ENCODE results near the gene KLC1.

KLC1 gene

DNA sequence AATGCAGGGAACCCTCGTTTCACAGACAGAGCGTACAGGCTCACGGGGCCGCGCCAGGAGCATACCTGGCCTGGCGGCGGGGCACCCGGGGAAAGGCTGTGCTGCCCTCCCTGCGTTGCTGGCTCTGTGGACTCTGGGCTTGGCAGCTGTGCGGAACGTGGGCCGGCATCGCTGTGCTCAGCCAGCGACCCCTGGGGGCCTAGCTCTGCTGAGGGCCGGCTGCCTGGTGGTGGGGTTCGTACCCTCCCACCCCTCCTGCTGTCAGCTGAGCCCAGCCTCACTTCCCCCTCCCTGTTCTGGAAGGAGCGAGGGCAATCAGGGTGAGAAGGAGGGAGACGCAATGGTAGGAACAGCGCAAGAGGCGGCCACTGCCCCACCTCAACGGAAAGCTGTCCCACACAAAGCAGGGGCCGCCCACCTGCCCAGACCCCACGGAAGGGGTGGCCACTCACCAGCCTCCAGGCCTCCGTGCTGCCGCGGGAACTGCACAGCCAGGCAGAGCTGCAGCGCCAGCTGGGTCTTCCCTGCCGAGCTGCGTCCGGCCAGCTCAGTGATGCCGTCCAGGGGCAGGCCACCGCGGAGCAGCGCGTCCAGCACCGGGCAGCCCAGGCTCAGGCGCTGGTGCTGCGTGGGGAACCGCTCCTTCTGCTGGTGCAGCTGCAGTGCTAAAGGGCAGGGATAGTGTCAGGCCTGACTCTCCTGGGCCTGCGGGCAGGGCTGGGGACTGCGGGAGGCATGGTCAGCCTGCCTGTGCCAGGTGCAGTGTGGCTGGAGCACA, 77.7 kb downstream of the KLC1 start:
- DNase-seq, result no peak

- no peak for DNase-seq
Observed at GRCh38 chr14:103707329-103708263, 78.6 kb downstream of the KLC1 start.

DNA sequence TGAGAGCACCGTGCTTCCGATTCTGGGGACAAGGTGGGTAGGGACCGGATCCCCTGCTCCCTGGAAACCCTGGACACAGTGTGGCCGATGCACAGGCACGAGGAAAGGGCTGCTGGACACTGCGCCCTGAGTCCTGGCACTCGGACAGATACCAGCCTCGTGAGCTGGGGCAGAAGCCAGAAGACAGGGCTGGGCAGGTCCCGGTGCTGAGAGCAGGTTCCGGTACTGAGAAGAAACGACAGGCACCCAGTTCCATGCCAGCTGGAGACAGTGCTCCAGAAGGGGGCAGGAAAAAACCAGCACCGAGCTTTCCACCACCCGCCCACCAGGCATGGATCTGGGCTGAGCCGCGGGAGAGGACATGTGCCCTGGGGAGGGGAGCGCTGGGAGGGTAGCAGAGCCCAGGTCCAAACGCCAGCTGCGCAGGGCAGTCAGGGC, 79.8 kb downstream of the KLC1 start:
- no peak for DNase-seq

GRCh38 chr14:103709814-103710213, 80.8 kb downstream of the KLC1 start:
- no peak for DNase-seq

DNA sequence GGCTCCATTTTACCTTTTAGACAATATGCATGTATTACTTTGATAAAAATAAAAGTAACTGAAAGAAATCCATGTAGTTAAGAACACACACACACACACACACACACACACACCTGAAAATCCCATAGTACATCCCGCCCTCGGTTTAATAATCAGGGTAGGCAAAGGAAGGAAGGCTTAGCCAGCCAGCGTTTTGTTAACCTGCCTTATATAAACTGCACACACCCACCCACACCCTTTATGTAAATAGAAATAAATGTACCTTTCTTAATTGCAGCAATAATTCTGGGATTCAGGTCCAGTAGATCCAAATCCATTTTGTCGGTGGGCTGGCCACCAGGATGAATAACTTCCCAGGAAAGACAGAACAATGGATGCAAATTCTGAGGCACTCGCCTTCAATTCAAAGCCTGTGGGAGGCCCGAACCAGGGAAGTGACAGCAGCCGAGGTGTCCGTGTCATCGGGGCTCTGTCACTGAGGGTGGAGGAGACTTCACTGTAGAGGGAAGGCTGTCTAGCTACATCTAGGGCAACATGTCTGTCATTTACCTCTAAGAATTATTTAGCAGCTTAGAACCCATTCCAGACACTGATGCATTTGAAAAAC, 81.9 kb downstream of the KLC1 start:
- DNase-seq, result no peak

DNA sequence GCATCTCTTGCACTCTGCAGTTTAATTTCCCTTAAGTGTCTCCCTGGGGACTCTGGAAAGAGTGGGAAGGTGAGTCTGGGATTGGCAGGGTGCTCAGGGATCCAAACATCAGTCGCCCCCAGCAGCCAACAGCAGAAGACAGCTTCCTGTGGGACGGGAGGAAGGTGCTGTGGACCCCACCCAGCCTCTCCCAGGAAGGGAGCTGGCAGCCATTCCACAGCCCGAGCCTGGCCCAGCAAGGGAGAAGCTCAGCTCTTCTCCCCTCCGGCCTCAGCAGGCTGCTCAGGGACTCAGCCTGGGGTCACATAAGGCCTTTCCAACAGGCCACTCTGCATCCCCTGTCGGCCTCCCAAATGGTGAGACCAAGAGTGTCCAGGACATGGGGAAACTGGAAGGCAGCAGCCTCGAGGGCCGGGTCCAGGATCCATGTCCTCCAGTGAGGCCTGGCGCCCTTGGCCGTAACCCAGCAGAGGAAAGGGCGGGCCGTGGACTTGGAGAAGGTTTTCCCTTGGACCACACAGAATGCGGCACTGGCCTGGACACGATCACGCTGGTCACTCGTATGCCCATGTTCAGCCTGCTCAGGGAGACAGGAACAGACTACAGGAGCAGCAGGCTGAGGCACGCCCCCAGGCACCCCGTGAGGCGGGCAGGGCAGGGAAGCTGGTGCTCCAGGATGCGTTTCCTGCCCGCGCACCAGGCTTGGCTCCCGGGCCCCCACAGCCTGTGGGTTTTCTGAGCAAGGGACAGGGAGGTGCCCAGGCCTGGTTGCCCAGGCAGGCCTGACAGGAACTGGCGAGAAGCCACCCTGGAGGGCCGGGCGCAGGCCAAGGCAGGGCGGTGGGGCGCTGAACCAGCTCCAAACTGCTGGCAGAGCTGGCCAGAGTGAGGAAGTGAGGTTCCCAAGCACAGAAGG, 82.8 kb downstream of the KLC1 start:
- no peak for DNase-seq

DNA sequence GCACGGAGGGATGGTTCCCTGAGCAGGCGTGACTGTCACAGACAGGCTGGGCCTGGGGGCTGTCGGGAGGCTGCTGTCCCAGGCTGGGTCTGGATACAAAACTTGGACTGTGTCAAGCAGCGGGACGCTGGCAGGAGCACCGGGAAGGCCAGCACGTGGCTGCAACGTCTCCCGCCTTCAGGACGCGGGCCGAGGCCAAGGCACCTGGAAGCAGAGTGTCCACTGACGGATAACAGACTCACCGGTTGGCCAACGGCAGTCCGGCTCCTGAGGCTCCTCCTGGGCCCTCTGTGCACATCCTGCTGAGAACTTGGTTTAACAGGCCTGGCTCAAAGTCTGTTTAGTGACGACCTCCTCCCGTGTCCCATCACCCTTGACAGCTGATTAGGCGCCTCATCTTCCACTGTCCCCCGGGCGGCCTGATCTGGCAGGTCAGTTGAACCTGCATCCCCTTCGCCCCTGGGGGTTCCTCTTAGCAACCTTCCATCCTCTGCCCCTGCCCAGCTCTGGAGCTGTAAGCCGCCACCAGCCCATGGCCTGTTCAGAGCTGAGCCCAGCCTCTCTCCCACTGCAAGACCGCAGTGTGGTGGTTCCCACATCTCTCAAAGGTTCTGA, 83.7 kb downstream of the KLC1 start:
- DNase-seq, result no peak

DNA sequence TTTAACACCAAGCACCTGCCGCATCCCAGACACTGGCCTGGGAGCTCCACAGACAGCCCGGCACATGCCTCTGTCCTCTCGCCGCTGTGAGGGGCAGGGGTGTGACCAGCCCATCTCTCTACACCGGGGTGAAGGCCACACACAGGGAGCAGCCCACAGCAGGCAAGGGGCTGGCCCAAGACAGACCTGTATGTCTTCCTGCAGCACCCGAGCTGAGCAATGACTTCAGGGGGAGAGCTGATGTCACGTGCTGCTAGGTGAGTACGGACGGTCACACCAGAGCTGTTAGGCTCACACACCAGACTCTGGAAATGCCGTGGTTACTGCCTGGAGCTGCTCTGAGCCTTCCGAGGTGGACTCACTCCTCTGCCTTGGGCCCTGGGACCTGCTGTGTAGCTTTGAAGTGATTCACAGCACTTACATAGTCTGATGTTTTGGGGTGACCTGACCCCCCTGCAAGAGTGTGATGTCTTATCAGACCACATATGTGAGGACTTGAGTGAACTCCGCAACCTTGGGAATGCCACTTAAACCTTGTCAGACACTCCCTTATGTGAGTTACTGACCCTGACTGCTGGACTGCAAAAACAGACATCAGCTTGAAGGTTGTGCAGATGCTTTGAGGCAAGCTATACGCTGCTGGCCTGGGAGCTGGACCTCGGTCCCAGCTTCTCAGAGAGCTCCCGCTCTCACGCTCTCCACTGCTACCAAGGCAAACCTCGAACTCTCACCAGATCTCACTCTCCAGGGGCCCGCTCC, 84.5 kb downstream of the KLC1 start:
- no peak for DNase-seq

DNA sequence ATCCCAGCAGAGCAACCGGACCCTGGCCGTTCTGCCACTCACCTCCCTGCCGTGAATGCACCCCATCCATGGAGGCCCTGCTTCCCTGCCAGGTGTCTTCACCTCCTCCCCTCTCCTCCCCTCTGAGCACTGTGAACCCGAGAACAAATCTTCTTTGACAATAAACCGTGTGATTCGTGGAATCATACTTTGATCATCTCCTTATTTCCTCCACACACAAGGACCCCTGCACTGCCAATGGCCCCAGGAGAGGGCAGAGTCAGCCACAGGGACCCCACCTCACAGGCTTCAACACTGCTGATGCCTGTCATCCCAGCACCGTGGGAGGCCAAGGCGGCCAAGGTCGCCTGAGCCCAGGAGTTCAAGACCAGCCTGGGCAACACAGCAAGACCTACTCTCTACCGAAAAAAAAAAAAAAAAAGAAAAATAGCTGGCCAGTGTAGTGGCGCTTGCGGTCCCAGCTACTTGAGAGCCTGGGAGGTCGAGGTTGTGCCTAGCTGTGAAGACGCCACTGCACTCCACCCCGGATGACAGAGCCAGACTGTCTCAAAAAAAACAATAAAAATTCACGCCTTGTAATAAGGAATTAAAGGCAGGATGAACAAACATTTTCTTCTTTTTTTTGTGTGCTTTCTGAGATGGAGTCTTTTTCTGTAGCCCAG, 85.2 kb downstream of the KLC1 start:
- DNase-seq, result no peak

DNA sequence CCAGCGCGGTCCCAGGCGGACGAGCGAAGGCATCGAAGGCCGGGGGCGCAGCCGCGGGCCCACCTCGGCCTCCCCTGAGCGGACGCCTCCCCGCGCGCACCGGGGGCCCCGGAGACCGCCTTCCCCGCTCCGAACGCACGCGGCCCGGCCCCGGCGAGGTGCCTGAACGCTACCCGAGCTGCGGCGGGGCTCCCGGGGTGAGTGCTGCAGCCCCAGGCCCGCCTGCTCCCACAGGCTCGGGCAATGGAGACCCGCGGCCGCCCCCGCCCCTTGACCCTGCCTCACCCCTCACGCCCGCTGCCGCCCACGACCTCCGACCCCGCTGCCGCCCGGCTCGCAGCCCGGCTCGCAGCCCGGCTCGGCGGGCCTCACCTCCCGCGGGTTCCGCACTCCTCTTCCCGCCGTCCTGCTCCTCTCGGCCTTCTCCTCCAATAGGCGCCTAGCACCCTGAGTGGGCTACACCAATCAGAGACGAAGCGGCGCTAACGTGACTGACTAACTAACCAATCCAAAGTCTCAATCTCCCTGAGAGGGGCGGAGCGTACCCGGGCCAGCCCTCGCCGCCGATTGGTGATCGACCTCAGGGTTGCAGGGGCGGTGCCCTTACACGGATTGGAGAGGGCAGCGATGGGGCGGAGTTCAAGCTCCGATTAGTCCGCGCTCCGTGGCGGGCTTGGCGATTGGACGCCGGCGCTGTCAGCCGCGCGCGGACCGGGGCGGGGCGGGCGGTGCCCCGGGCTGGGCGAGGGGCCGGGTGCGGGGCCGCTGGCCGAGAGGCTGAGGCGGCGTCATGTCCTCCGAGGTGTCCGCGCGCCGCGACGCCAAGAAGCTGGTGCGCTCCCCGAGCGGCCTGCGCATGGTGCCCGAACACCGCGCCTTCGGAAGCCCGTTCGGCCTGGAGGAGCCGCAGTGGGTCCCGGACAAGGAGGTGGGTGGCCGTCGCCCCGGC, 86.3 kb downstream of the KLC1 start, which contains the start of the genes XRCC3 and ZFYVE21:
Gene XRCC3 (minus strand): TSS at position 400 of the 949 bp plus-strand sequence. CDS start 4,364 bp downstream, outside the sequence.
Gene ZFYVE21 (plus strand): TSS at position 759 of the 949 bp plus-strand sequence. CDS start 32 bp downstream, at position 791.
- DNase-seq, result peak; percentile 100

GRCh38 chr14:103716091-103716801, 87.2 kb downstream of the KLC1 start:
- DNase-seq, result peak; percentile 25

GRCh38 chr14:103716899-103717411, 87.9 kb downstream of the KLC1 start:
- no peak for DNase-seq

- DNase-seq, result no peak
Observed at GRCh38 chr14:103718572-103718971, 89.6 kb downstream of the KLC1 start.

DNA sequence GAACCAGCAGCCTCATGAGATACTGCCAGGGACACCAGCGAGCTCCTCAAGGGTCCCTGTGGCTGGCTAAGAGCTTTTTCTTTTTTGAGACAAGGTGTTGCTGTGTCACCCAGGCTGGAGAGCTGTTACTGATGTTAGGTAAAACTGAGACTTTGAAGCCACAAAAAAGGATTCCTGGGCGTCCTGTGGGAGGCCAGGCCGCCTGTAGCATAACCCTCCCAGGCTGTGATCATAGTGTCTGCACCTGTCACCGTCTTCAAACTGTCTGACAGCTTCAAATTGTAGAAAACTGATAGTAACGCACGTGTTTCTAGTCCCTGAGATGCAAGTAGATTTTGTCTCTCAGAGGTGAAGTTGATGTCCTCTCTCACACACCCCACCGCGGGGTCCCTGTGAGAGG, 90.7 kb downstream of the KLC1 start:
- DNase-seq, result no peak

- DNase-seq, result no peak
Observed at GRCh38 chr14:103721334-103722120, 92.5 kb downstream of the KLC1 start.

DNA sequence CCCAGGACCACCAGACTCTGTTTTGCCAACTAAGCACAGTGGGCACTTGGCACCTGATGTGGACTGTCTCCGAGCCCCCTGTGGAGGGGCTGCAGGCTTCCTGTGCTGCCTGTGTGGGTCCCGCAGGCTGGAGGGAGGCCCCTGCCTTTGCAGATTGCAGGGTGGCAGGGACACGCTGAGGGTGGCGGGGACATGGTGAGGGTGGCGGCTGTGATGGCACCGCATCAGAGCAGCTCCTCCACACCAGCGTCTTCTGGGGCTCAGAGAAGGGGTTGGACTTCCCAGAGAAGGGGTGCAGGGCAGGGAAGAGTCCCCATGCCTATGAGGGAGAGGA, 94.7 kb downstream of the KLC1 start:
- no peak for DNase-seq

DNA sequence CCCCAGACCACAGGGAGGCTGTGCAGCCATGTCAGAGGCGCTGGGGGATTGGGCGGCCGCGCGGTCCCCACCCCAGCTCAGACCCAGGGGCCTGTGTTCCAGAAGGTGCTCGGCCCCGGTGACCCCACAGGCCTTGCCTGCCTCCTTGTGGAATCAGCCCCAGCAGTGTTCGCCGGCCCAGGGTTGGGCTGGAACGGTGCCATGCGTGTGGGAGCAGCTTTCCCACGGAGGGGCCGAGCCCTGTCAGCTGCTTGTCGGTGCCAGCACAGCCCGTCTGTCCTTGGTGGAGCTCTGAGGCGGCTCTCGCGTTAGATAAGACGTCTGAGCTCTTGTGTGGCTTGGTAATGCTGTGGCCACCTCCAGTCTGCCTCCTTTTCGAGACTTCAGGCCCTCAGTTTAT, 95.1 kb downstream of the KLC1 start:
- no peak for DNase-seq
